Right lobe of liver (tissue), 4 donors: ENCODE data around the gene SERPINE1.

Experiments
- POLR2A ChIP-seq: fragments of 450-650 bp; IDR thresholded peaks from one replicate; pipeline ENCODE4 v1.6.1; 2017; ENCODE audit warnings: antibody characterized with exemption, mild to moderate bottlenecking
- TF ChIP-seq, protein P1 (sequence below), 4 donors: fragments of 200-600 bp in 3 of 4; fragments of 450-650 bp in 1 of 4; IDR thresholded peaks; one replicate each; pipeline versions ENCODE4 v1.5.1 to v1.8.0; 2016 to 2022; ENCODE audit warnings: antibody characterized with exemption in 4 of 4, mild to moderate bottlenecking in 2 of 4
- donor health status: DM: no; HTN: no; CAD: no.
- donor health status: DM: no; HTN: no; CAD: no.
- donor health status: DM: no; HTN: yes; CAD: no.

GRCh38 chr7:101134399-101134980 is 7.6 kb downstream of the SERPINE1 start:
- TF ChIP-seq, protein P1, sequence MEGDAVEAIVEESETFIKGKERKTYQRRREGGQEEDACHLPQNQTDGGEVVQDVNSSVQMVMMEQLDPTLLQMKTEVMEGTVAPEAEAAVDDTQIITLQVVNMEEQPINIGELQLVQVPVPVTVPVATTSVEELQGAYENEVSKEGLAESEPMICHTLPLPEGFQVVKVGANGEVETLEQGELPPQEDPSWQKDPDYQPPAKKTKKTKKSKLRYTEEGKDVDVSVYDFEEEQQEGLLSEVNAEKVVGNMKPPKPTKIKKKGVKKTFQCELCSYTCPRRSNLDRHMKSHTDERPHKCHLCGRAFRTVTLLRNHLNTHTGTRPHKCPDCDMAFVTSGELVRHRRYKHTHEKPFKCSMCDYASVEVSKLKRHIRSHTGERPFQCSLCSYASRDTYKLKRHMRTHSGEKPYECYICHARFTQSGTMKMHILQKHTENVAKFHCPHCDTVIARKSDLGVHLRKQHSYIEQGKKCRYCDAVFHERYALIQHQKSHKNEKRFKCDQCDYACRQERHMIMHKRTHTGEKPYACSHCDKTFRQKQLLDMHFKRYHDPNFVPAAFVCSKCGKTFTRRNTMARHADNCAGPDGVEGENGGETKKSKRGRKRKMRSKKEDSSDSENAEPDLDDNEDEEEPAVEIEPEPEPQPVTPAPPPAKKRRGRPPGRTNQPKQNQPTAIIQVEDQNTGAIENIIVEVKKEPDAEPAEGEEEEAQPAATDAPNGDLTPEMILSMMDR (IDR thresholded peaks at IDR 0.05) = no peak
- TF ChIP-seq POLR2A = peak; percentile 32
